Cerebellar cortex (tissue), 1 donor: ENCODE results near the gene PRKACB.
A peak's percentile ranks its signal among the peaks of the same experiment; 100 is the strongest.
"Not testable (repeated sequence)": the region's sequence is repeated elsewhere in the genome, so short reads cannot be mapped to it uniquely, and the experiment has no call there.

Experiments used
- DNase-seq: peaks from one replicate; pipeline ENCODE4 v3.0.0-alpha.2; 2015; ENCODE audit warnings: low spot score

Gene PRKACB

DNA sequence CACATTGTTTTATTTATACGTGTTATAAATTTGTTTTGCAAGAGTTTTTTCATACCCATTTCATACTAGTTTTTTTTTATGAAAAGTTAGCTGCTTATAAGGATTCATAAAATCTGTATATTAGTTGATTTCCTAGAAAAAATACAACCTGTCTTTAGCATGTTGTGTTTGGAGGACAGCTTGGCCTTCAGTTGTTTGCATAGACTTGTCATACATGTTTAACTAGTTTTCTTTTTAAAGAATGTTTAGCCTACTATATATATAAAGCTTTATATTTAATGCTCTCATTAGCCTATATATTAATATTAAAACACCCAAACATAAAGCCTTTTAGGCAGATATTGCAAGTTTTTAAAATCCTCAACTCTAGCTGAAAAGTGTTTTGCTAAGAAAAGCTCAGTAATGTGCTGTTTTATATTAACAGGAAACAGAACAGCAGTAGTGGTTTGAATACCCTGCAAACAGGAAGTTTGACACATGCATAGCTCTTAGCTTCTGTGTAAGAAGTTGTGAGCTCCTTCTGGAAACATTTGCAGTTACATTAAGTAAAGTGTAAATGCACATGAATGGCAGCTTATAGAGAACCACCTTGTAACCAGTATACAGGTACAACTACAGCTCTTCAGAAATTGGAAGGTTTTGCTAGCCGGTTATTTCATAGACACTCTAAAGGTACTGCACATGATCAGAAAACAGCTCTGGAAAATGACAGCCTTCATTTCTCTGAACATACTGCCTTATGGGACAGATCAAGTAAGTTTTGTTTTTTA is at the start of gene PRKACB:
Gene PRKACB (plus strand): TSS at position 476 of the 770 bp plus-strand sequence. CDS start 91 bp downstream, at position 567.
- no peak for DNase-seq

DNA sequence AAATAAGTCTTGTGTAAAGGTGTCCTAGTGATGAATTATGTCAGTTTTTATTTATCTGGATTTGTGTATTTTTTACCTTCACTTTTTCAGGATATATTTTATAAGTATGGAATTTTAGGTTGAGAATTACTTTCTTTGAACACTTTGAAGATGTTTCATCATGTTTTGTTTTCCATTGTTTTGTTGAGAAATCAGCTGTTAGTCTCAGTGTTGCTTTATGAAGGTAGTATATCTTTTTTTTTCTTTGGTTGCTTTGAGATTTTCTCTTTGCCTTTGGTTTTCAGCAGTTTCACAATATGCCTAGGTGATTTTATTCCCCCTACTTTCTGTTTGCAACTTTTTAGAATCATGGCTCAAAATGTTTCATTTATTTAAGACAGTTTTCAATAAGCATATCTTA is 48.8 kb upstream of the PRKACB start:
- DNase-seq, result no peak

DNA sequence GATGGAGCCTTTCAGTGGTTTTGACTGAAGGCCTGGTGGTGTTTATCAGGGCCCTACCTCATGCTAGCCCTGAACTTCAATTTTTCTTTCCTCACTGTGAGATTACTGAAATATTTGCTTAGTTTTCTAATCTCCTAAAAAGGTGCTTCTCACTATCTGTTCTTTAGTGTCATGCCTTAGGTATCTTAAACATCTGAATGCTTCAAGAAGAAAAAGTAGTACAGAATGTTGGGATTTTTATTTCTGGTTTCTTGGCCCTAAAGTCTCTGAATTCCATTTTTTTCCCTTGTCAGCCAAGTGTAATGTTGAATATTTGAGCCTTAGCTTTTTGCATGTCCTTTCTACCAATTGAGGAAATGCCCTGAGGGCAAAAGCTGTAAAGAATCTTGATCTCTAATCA is 47.9 kb upstream of the PRKACB start:
- DNase-seq, result no peak

DNA sequence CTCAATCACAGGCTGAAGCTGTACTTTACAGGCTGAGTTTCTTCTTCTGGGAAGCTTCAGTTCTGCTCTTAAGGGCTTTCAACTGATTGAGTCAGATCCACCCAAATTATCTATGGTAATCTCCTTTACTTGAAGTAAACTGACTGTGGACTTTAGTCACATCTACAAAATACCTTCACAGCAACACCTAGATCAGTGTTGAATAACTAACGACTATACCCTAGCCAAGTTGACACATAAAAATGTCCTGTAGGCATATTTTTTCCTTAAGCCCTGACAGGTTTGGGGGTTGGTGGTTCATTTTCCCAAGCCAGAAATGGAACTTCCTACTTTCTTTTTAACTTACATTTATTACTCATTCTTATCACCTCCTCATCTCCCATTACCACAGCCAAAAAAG is 42.9 kb upstream of the PRKACB start:
- DNase-seq, result no peak

DNA sequence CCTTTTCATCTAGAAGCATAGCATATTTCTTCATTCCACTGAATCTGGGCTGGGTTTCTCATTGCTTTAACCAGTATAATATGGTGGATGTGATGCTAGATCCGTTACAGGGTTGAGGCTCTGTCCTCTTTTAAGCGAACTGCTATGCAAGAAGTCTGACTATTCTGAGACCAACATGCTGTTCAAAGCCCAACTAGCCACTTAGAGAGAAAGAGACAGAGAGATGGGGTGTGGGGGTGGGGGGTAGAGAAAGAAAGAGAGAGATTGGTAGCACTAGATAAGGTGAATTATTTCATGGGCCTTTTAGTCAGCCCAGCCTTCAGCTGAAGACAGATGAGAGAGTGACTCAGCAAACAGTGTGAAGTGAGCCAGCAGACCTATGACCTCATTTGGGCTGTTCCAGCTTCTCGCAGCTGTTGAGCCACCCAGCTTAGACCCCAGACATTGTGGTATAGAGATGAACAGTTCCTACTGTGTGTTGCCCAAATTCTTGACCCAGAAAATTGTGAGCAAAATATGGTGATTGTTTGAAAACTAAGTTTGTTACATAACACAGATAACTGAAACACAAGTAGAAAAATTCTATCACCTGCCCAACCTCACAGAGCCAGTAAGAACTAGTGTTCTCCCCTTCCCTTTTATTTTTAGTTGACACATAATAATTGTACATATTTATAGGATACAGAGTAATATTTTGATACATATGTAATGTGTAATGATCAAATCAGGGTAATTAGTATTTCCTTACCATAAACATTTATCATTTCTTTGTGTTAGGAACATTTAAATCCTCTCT is 40.7 kb upstream of the PRKACB start:
- DNase-seq, result no peak

DNA sequence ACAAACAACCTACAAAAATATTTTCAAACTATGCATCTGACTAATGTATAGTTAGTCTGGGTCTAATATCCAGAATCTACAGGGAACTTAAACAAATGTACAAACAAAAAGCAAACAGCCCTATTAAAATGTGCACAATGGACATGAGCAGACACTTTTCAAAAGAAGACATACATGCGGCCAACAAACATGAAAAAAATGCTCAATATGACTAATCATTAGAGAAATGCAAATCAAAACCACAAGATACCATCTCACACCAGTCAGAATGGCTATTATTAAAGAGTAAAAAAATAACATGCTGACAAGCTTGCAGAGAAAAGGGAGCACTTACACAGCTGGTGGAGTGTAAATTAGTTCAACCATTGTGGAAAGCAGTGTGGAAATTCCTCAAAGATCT is 36.5 kb upstream of the PRKACB start:
- not testable (repeated sequence) for DNase-seq

DNA sequence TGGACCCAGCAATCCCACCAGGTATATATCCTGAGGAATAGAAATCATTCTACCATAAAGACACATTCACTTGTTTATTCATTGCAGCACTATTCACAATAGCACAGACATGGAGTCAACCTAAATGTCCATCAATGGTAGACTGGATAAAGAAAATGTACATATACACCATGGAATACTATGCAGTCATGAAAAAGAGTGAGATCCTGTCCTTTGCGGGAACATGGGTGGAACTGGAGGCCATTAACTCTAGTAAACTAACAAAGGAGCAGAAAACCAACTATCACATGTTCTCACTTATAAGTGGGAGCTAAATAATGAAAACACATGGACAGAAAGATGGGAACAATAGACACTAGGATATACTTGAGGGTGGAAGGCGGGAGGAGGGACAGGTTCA is 36.1 kb upstream of the PRKACB start:
- DNase-seq, result no peak

DNA sequence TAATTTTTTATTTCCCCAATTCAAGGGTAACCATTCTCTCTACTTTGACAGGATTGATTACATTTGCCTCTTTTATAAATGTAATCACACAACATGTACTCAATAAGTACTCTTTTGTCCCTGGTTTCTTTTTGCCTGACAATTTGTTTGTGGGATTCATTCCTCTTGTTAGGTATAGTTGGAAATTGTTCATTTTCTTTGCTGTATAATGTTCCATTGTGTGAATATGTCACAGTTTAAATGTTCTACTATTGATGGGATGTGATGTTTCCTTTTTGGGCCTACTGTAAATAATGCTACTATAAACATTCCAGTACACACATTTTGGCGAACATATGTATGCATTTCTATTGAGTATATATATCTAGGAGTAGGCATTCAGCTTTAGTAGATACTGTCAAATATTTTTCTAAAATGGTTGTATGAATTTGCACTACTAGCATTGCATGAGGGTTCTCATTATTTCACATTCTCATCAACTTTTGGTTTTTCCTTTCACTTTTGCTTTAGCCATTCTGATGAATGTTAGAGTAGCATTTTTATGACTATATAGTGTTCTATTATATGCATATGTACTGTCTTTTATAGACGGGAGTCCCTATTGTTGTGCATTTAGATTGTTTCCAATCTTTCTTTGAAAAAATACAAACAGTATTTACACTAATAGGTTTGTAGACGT is 35.0 kb upstream of the PRKACB start:
- DNase-seq, result no peak

DNA sequence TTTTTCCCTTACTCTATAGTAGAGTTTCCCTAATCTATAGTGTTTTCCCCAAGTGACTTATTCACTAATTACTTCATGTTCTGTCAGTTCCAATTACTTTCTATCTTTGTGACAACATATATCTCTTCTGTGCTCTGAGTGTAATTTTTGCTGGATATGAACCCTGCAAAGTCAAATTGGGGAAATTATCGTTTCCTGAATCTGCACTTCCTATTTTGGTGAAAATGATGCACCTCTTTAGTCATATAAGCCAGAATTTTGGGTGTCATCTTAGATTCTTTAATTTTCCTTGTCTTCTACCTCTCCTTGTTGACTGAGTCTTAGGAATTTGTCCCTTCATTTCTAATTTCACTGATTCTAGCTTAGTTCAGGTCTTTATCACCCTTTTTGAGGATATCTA is 33.4 kb upstream of the PRKACB start:
- no peak for DNase-seq

DNA sequence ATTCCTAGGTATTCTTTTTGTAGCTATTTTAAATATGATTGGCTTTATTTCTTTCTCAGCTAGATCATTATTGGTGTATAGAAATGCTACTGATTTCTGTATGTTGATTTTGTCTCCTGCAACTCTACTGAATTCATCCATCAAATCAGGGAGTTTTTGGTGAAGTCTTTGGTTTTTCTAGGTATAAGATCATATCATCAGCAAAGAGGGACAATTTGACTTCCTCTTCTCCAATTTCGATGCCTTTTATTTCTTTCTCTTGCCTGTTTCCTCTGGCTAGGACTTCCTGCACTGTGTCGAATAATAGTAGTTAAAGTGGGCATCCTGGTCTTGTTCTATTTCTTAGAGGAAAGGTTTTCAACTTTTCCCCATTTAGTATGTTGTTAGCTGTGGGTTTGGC is 27.5 kb upstream of the PRKACB start:
- DNase-seq, result no peak

DNA sequence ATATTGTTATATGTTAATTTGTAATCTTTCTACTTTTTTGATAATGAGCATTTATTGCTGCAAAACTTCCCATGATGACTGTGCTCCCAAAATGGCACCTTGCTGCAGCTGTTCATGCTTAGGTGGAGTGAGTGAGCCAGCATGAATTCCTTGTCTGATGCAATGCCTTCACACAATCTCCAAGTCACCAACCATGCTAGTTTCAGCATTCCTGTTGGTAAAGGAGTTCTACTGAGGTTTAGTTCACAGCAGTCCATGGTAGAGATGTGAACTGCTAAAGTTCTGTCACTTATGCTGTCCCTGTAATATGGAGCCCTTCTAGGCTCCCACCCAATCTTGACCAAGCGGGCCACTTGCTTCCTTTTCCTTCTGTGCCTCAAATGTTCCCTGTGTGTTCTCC is 26.2 kb upstream of the PRKACB start:
- DNase-seq, result no peak

DNA sequence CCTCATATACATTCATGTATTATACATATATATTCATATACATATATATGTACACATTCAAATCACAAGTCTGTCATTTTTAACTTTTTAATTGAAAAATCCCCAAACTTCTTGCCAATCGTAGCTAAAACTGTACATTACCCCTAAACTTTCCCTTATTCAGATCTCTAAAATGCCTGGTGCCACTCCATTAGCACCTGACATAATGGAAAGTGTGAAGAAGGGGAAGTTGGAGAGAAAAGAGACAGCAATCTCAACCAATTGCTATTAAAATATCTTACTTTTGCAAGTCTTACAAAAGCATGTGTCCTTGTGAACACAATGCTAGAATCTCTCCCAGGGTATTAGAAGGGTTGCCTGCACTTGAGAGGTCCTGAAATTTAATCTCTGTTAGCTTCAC is 22.7 kb upstream of the PRKACB start:
- DNase-seq, result no peak

DNA sequence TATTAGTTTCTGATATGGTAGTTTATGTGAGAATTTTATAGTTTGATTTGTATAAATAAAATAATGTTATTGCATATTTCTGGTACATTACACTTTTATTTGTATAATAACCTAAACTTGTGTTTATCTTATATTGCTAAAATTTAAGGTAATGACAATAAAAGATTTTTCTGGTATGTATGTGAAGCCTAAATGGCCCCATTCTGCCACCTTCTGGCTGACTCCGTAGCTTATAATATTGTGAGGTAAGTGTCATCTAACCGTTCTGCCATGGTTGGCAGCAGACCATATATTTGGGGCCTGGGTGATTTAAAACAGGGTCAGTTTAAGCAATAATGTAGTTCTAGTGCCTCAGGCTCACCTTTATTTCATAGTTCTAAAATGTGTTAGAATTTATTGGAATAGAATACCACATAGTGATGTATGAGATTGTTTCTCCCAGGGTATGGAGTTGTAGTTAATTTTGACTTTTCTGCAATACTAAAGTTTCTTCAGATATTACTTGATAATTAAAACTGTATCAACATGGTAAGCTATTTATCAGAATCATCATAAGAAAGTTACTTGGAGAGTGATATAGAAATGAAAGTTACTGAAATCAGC is 21.2 kb upstream of the PRKACB start:
- peak; percentile 70 for DNase-seq

DNA sequence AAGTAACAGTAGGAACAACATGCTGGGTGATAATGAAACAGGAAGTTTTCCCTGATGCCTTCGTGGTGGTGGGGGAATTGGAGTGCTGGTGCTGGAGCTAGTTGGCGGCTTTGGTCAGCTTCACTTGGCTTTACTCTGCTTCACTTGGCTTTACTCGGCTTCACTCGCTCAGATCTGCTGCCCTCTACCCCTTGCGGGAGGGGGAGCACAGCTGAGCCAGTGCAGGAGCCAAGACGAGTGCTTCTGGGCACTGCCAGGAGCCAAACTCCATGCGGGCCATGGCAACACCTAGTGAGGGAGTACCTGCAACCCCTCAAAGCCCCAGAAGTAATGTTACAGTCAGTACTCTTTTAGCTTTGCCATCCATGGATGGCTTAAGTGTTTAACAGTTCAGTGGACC is 10.6 kb upstream of the PRKACB start:
- no peak for DNase-seq

DNA sequence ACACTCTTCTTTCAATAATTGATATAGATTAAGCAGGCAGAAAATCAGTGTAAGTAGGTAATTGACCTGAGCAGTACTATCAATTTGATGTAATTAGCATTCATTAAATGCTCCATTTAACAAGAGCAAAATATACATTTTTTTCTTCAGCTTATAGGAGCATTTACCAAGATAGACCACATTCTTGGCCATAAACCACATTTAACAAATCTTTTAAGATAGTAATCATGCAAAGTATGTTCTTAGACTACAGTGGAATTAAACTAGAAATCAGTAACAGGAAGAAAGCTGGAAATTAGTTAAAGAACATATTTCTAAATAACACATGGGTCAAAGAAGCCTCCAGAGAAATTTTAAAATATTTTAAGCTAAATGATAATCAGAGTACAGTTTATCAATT is 8.7 kb upstream of the PRKACB start:
- no peak for DNase-seq

DNA sequence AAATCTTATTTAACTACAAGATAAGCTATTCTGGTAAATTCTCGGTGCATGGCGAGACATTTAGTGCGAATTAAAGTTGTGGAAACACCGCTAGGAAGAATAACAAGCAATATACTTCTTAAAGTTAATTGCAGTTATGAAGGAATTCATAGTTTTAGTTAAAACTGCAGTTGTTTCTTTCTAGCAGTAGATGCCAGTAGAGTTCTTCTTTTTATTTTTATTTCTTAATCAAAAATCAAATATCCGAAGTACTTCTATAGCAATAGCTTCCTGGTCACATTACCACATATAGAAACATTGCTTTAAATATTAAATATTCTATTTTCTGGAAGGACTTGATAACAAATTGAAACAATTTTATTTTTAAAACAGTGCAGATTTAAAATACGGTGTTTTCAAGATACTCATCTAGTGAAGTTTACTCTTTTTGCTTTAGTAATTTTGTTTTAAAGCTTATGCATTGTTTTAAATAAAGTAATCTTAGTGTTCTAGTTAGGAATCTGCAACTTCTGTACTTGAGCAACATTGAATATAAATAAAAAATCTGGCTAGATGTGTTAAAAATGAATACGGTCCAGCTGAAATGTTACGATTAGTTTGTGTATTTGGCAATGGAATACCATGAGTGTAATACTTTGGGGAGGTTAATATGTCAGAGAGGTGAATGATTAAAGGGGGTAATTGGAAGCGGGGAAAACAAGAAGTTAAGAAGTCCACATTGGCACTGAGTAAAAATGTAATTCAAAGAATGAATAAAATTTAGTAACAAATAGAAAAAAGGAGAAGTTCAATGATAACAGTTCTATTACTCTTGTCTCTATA is 2.7 kb upstream of the PRKACB start:
- no peak for DNase-seq

DNA sequence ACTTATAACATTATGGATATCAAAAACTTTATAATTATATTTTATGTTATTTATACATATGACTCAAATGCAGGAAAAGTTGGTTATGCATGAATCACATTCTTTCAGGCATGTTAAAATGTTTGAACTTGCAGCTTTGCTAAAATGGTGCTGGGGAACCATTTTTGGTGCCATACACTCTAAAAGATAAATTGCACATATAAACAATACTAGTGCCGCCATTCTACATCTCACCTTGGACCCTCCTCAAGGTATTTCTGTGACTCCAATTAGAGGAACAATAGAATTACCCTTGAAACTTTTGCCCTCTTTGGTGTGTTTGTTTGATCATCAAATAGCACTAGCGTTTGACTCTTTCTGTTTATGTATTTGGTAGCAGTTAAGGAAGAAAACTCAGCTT is 997 bp downstream of the PRKACB start:
- no peak for DNase-seq

DNA sequence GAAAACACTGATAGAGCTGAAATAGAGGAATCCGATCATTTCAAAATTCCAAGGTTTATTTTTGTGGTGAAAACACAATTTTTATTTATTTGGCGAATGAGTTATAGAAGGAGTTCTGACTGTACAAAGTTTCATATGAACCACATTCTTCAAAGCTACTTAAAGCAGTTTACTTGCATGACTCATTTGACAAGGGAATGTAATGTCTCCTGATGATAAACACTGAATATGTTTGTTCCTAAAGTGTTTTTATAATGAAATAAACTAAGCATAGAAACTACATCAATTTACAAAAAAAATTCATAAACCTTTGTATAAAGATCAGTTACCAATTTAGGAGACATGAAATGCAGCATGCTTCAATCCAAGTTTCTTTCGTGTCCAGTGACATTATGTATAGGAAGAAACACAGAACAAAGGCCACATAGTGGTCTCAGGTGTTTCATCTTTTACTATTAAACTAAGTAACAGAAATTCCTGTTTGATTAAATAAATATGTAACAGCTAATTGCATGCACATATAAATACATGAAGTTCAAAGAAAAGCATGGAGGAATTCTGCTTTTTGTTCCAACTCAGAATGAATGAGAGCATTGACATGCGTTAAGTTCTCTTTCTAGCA is 2.5 kb downstream of the PRKACB start:
- DNase-seq, result no peak

DNA sequence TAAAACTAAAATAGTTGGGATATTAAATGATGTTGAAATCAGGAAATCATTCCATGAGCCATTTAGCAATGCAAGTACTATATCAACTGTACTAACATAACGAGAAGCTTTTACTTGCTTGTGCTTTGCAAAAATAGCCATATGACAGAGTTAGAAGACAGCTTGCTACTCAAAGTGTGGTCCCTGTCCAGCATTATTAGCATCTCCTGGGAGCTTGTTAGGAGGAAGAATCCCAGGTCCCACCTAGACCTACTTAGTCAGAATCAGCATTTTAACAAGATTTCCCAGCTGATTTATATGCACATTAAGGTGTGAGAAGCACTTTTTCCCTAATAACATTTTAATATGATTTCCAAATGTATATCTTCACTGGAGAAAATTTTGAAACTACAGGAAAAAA is 4.7 kb downstream of the PRKACB start:
- no peak for DNase-seq

DNA sequence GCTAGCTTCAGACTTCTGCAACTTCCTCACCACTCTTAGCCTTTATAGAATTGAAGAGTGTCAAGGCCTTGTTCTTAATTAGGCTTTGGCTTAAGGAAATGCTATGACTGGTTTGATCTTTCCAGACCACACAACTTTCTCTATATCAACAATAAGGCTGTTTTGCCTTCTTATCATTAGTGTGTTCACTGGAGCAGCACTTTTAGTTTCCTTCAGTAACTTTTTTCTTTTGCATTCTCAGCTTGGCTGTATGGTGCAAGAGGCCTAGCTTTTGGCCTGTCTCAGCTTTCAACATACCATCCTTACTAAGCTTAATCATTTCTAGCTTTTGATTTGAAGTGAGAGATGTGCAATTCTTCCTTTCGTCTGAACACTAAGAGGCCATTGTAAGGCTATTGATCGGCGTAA is 8.6 kb downstream of the PRKACB start:
- DNase-seq, result no peak

DNA sequence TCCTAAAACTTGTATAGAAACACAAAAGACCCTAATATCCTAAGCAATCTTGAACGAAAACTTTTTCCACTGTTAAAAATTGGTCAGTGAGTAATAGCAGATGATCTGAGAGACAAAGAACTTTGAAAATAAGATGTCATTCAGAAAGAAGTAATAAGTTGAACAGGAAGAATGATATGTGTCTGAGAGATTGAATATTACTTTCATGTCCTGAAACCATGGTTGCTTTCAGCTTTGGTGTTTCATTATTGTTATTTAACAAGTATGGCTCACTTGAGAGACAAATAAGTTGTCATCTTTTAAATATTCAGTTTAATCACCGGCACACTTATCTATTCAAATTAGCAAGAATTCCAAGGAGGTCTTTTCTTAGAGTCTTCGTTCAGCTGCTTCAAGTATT is 11.4 kb downstream of the PRKACB start:
- DNase-seq, result no peak
